ENCODE measurements around the gene AKT1S1.

AKT1S1 gene

GRCh38 chr19:49853852-49854377 lies 23.2 kb downstream of the AKT1S1 start:
- DNase-seq (ENCODE audit: low read depth) = no peak

GRCh38 chr19:49852631-49853126 lies 24.5 kb downstream of the AKT1S1 start:
- DNase-seq (ENCODE audit: low read depth) = no peak

GRCh38 chr19:49851456-49852259 lies 25.5 kb downstream of the AKT1S1 start:
- peak; percentile 22 for DNase-seq (ENCODE audit: low read depth)

GRCh38 chr19:49850487-49851342 lies 26.4 kb downstream of the AKT1S1 start, which contains the start of gene PTOV1:
Gene PTOV1 (plus strand): TSS chr19:49851159.
- DNase-seq (ENCODE audit: low read depth) = peak; percentile 79

GRCh38 chr19:49850221-49850486 lies 27.0 kb downstream of the AKT1S1 start:
- DNase-seq (ENCODE audit: low read depth) = no peak

GRCh38 chr19:49849433-49850220 lies 27.5 kb downstream of the AKT1S1 start:
- no peak for DNase-seq (ENCODE audit: low read depth)

GRCh38 chr19:49848938-49849337 lies 28.2 kb downstream of the AKT1S1 start:
- no peak for DNase-seq (ENCODE audit: low read depth)

- no peak for DNase-seq (ENCODE audit: low read depth)
These were observed 29.1 kb downstream of the AKT1S1 start for GRCh38 chr19:49847731-49848696.

GRCh38 chr19:49846408-49846807 lies 30.7 kb downstream of the AKT1S1 start:
- DNase-seq (ENCODE audit: low read depth) = no peak

- DNase-seq (ENCODE audit: low read depth) = no peak
These were observed 31.7 kb downstream of the AKT1S1 start for GRCh38 chr19:49845414-49845813.

GRCh38 chr19:49844138-49845095 lies 32.7 kb downstream of the AKT1S1 start:
- DNase-seq (ENCODE audit: low read depth) = no peak

GRCh38 chr19:49843265-49843664 lies 33.9 kb downstream of the AKT1S1 start:
- no peak for DNase-seq (ENCODE audit: low read depth)

- no peak for DNase-seq (ENCODE audit: low read depth)
These were observed 36.4 kb downstream of the AKT1S1 start for GRCh38 chr19:49840736-49841249.

GRCh38 chr19:49840321-49840720 lies 36.8 kb downstream of the AKT1S1 start:
- no peak for DNase-seq (ENCODE audit: low read depth)

GRCh38 chr19:49839713-49840112 lies 37.4 kb downstream of the AKT1S1 start:
- no peak for DNase-seq (ENCODE audit: low read depth)

- DNase-seq (ENCODE audit: low read depth) = no peak
These were observed 38.1 kb downstream of the AKT1S1 start for GRCh38 chr19:49838885-49839588.

- no peak for DNase-seq (ENCODE audit: low read depth)
These were observed 39.7 kb downstream of the AKT1S1 start for GRCh38 chr19:49837425-49837824.

GRCh38 chr19:49837009-49837310 lies 40.2 kb downstream of the AKT1S1 start:
- DNase-seq (ENCODE audit: low read depth) = no peak

Data from stimulated activated CD4-positive, alpha-beta T cell treated with anti-CD3 and anti-CD28 coated beads, Interleukin-2, amount 100 ng/mL, for 4 hours (primary cell).